NCI-H1694 (cell line): ENCODE data around the gene HMGA1.

Experiments used
- DNase-seq: peaks from one replicate; lab custom pipeline; 2025; lab: John Stamatoyannopoulos, UW

Gene HMGA1

DNA sequence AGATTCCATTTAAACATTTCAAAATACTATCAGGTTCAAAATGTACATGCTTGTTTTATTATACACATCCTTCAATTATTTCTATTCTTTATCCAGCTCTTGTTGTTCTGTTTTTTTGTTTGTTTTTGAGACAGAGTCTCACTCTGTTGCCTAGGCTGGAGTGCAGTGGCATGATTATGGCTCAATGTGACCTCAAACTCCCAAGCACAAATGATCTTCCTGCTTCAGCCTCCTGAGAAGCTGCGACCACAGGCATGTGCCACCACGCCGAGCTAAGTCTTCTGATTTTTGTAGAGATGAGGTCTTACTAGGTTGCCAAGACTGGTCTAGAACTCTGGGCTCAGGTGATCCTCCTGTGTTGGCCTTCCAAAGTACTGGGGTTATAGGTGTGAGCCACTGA is 56.3 kb downstream of the HMGA1 start:
- no peak for DNase-seq

DNA sequence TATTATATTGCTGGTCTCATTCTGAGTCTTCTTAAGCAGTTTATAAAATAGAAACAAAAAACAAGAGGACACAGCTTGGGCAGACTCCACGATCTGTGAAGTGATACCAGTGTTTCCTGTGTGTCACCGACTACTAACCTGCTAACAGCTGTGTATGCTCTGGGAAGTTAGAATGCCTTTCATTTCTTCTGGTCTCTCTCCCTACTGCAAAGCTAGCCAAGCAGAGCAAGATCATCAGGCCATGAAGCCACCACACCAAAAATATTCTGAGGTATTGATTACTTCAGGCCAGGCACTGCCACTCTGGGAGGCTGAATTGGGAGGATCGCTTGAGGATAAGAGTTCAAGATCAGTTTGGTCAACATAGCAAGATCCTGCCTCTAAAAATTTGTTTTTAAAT is 59.0 kb downstream of the HMGA1 start:
- no peak for DNase-seq
